GM23338 (cell line): ENCODE measurements around the gene NUMBL. TPM values are rescaled to one million over a fixed set of nuclear protein-coding genes. Genes with fewer than 3 reads are reported as not detected.

Experiments used
- ATAC-seq: fragments of 200-7000 bp; cut with Tn5 transposase; 3 replicates; pipeline ENCODE4 v1.9.1; 2020
- DNase-seq: peaks from one replicate; pipeline ENCODE4 v3.0.0-alpha.2; 2015; ENCODE audit warnings: low spot score
- H2AFZ ChIP-seq: fragments of 200-600 bp; sonication (generic); 2 replicates; pipeline ENCODE4 v1.8.0; 2016; ENCODE audit warnings: antibody characterized with exemption, mild to moderate bottlenecking, moderate library complexity
- H3F3A ChIP-seq: fragments of 200-600 bp; sonication (generic); replicated peaks from 2 replicates; pipeline ENCODE4 v1.8.0; 2017; ENCODE audit warnings: antibody characterized with exemption, mixed run types, low read depth
- H3K27ac ChIP-seq: fragments of 200-600 bp; sonication (generic); 2 replicates; pipeline ENCODE4 v1.6.1; 2016; ENCODE audit warnings: low read depth
- H3K27me3 ChIP-seq: fragments of 200-600 bp; sonication (generic); 2 replicates; pipeline ENCODE4 v1.8.0; 2016; ENCODE audit warnings: mild to moderate bottlenecking, mixed run types, moderate library complexity; ENCODE audit not compliant: insufficient read depth
- H3K36me3 ChIP-seq: fragments of 200-600 bp; sonication (generic); 2 replicates; pipeline ENCODE4 v1.8.0; 2016; ENCODE audit warnings: mild to moderate bottlenecking; ENCODE audit not compliant: insufficient read depth
- H3K4me1 ChIP-seq: fragments of 200-600 bp; sonication (generic); 2 replicates; pipeline ENCODE4 v1.8.0; 2016; ENCODE audit warnings: mild to moderate bottlenecking, moderate library complexity; ENCODE audit not compliant: insufficient read depth
- H3K4me2 ChIP-seq: fragments of 200-600 bp; sonication (generic); 2 replicates; pipeline ENCODE4 v1.7.1; 2017; ENCODE audit warnings: mixed run types
- H3K4me3 ChIP-seq: fragments of 200-600 bp; sonication (generic); 2 replicates; pipeline ENCODE4 v1.6.1; 2016; ENCODE audit warnings: mixed run types
- H3K79me2 ChIP-seq: fragments of 200-600 bp; sonication (generic); replicated peaks from 2 replicates; pipeline ENCODE4 v1.8.0; 2017; ENCODE audit warnings: mild to moderate bottlenecking; ENCODE audit not compliant: insufficient read depth
- H3K9me2 ChIP-seq: fragments of 200-600 bp; sonication (generic); 2 replicates; pipeline ENCODE4 v1.8.0; 2017; ENCODE audit not compliant: insufficient read depth
- H4K20me1 ChIP-seq: fragments of 200-600 bp; sonication (generic); replicated peaks from 2 replicates; pipeline ENCODE4 v1.8.0; 2017; ENCODE audit warnings: mild to moderate bottlenecking; ENCODE audit not compliant: insufficient read depth
- H3K27ac Mint-ChIP-seq: 2 replicates; pipeline ENCODE4 v1.8.0; 2020; ENCODE audit warnings: inconsistent platforms, mild to moderate bottlenecking, moderate library complexity, mixed read lengths
- H3K27me3 Mint-ChIP-seq: 3 replicates; pipeline ENCODE4 v1.8.0; 2022; ENCODE audit warnings: low read depth, mild to moderate bottlenecking, moderate library complexity, mixed read lengths, inconsistent platforms; ENCODE audit not compliant: insufficient read depth, poor library complexity
- H3K36me3 Mint-ChIP-seq: 3 replicates; pipeline ENCODE4 v1.8.0; 2021; ENCODE audit warnings: low read depth, mild to moderate bottlenecking, inconsistent platforms, moderate library complexity, mixed read lengths
- H3K4me1 Mint-ChIP-seq: 3 replicates; pipeline ENCODE4 v1.8.0; 2020; ENCODE audit warnings: mild to moderate bottlenecking, inconsistent platforms, mixed read lengths
- H3K4me3 Mint-ChIP-seq: 3 replicates; pipeline ENCODE4 v1.8.0; 2021; ENCODE audit warnings: moderate library complexity, mild to moderate bottlenecking, inconsistent platforms, mixed read lengths
- H3K9me3 Mint-ChIP-seq: 3 replicates; pipeline ENCODE4 v1.8.0; 2020; ENCODE audit warnings: moderate library complexity, mild to moderate bottlenecking, inconsistent platforms, mixed read lengths
- ETS1 ChIP-seq: IDR thresholded peaks from 2 replicates; pipeline ENCODE4 v1.6.1; 2016; ENCODE audit warnings: antibody characterized with exemption
- EZH2 ChIP-seq: fragments of 200-600 bp; sonication (generic); IDR thresholded peaks from one replicate; pipeline ENCODE4 v1.8.0; 2017; ENCODE audit warnings: antibody characterized with exemption, mild to moderate bottlenecking, low read depth; ENCODE audit not compliant: unreplicated experiment
- EZH2phosphoT487 ChIP-seq: fragments of 200-600 bp; sonication (generic); IDR thresholded peaks from one replicate; pipeline ENCODE4 v1.8.1; 2018; ENCODE audit warnings: antibody characterized with exemption; ENCODE audit not compliant: unreplicated experiment
- JUNB ChIP-seq: IDR thresholded peaks from one replicate; pipeline ENCODE4 v1.6.1; 2016; ENCODE audit warnings: antibody characterized with exemption; ENCODE audit not compliant: unreplicated experiment
- POLR2AphosphoS5 ChIP-seq: IDR thresholded peaks from 2 replicates; pipeline ENCODE4 v1.6.1; 2016; ENCODE audit warnings: antibody characterized with exemption, low read depth
- STAT1 ChIP-seq: IDR thresholded peaks from one replicate; pipeline ENCODE4 v1.6.1; 2016; ENCODE audit warnings: antibody characterized with exemption; ENCODE audit not compliant: unreplicated experiment
- ZNF331 ChIP-seq: fragments of 250-450 bp; sonication (Bioruptor Pico); IDR thresholded peaks from 2 replicates; pipeline ENCODE4 v1.5.0; 2020; ENCODE audit warnings: low read depth, mild to moderate bottlenecking, moderate library complexity
- ZNF462 ChIP-seq: fragments of 250-450 bp; sonication (Bioruptor Pico); IDR thresholded peaks from 2 replicates; pipeline ENCODE4 v1.5.0; 2020; ENCODE audit warnings: mild to moderate bottlenecking, moderate library complexity
- polyA plus RNA-seq: library from polyadenylated mRNA; unstranded; fragments of >200 nt; fragmentation: Nextera tagmentation; extraction: Ambion mirVana; gene quantifications from 2 replicates; pipeline ENCODE4 v1.2.1, GENCODE V29; 2016
- total RNA-seq: library from RNA; depleted of rRNA; stranded (reverse); fragments of >200 nt; shearing (Covaris generic); gene quantifications from 2 replicates; pipeline ENCODE4 v1.2.3, GENCODE V29; 2014

The NUMBL gene
- total and polyA plus RNA-seq, 2 experiments from 2014 or later, result 8.5 to 28.5 TPM

- no peak for TF ChIP-seq ZNF462 (CRISPR knock-in tag)
- no peak for TF ChIP-seq ETS1
- no peak for TF ChIP-seq EZH2phosphoT487
- TF ChIP-seq EZH2, result no peak
Observed at GRCh38 chr19:40717880-40718773, 27.7 kb upstream of the NUMBL start (continued).

- ATAC-seq (no peak), DNase-seq (no peak)
- peaks cover 25% of the 10 kb centered on the region for H3K4me1 Mint-ChIP-seq
- H3F3A ChIP-seq, result peaks cover 15% of the 10 kb centered on the region; the same call in 1 of the 2 replicates
- no peaks in the 10 kb centered on the region for H3K27me3 ChIP-seq
- H3K27me3 Mint-ChIP-seq, result peaks cover 10% of the 10 kb centered on the region
- peaks cover 10% of the 10 kb centered on the region; the same call in 1 of the 2 replicates for H4K20me1 ChIP-seq
- peaks cover 38% of the 10 kb centered on the region for H3K79me2 ChIP-seq
- TF ChIP-seq ETS1 (no peak), JUNB (no peak), STAT1 (no peak), EZH2 (no peak), ZNF331 (CRISPR knock-in tag) (no peak), POLR2AphosphoS5 (no peak)
- H2AFZ ChIP-seq, result peak overlapping the region; percentile 78
- H3K4me3 Mint-ChIP-seq, result peak overlapping the region; percentile 79
- H3K36me3 ChIP-seq, result peaks cover 6% of the 10 kb centered on the region; the same call in 1 of the 2 replicates
- H3K4me2 ChIP-seq, result peak overlapping the region; percentile 96
- peak overlapping the region; percentile 83; the same call in 1 of the 2 replicates for H3K27ac ChIP-seq
- no peaks in the 10 kb centered on the region for H3K9me3 Mint-ChIP-seq
- H3K9me2 ChIP-seq, result no peaks in the 10 kb centered on the region
- peak overlapping the region; percentile 83; the same call in 1 of the 2 replicates for H3K27ac Mint-ChIP-seq
- peaks cover 20% of the 10 kb centered on the region for H3K36me3 Mint-ChIP-seq
- peak overlapping the region; percentile 99 for H3K4me3 ChIP-seq
- H3K4me1 ChIP-seq, result peaks cover 22% of the 10 kb centered on the region
Observed at GRCh38 chr19:40717325-40717879, 27.0 kb upstream of the NUMBL start.
